ENCODE results near the gene NLRC3.

NLRC3 gene

GRCh38 chr16:3564889-3565141 is 12.4 kb downstream of the NLRC3 start:
- H3K27me3 ChIP-seq (ENCODE audit: low read length) = no peaks in the 10 kb centered on the region
- no peak overlapping the region for H2AFZ ChIP-seq (ENCODE audit: low read depth, low read length, severe bottlenecking)
- no peaks in the 10 kb centered on the region; the same call in 1 of the 2 replicates for H3K36me3 ChIP-seq (ENCODE audit: low read length)
- H3K4me2 ChIP-seq (ENCODE audit: low read depth, low read length, poor library complexity, severe bottlenecking) = no peak overlapping the region
- H3K79me2 ChIP-seq (ENCODE audit: insufficient read depth, low read length) = peaks cover 28% of the 10 kb centered on the region
- no peak overlapping the region for H3K27ac ChIP-seq (ENCODE audit: low read depth, low read length)
- TF ChIP-seq EZH2phosphoT487 (conservative IDR thresholded peaks at IDR 0.05; ENCODE audit: low read length) (no peak), CTCF (IDR thresholded peaks at IDR 0.05; ENCODE audit: insufficient read depth, low read length, poor library complexity, severe bottlenecking) (no peak)
- H3K9me2 ChIP-seq (replicated peaks; ENCODE audit: insufficient read depth, low read length) = no peaks in the 10 kb centered on the region
- no peaks in the 10 kb centered on the region for H3K9me3 ChIP-seq (ENCODE audit: insufficient read depth, low read length)
- no peak overlapping the region for H3K4me3 ChIP-seq (ENCODE audit: insufficient read depth, low read length, poor library complexity, severe bottlenecking)
- no peaks in the 10 kb centered on the region for H4K20me1 ChIP-seq (ENCODE audit: low read depth, low read length)
- H3F3A ChIP-seq (ENCODE audit: insufficient read depth) = peaks cover 2% of the 10 kb centered on the region; the same call in 1 of the 2 replicates
- H3K9ac ChIP-seq (ENCODE audit: low read length) = no peak overlapping the region

GRCh38 chr16:3564130-3564888 is 12.9 kb downstream of the NLRC3 start:
- Histone ChIP-seq H3K27ac (ENCODE audit: low read depth, low read length) (no peak overlapping the region), H3K4me3 (ENCODE audit: insufficient read depth, low read length, poor library complexity, severe bottlenecking) (no peak overlapping the region), H3K79me2 (ENCODE audit: insufficient read depth, low read length) (peaks cover 23% of the 10 kb centered on the region), H3K9me2 (replicated peaks; ENCODE audit: insufficient read depth, low read length) (no peaks in the 10 kb centered on the region), H3K9ac (ENCODE audit: low read length) (no peak overlapping the region), H4K20me1 (ENCODE audit: low read depth, low read length) (no peaks in the 10 kb centered on the region), H2AFZ (ENCODE audit: low read depth, low read length, severe bottlenecking) (no peak overlapping the region), H3F3A (ENCODE audit: insufficient read depth) (peaks cover 4% of the 10 kb centered on the region; the same call in 1 of the 2 replicates), H3K36me3 (ENCODE audit: low read length) (no peaks in the 10 kb centered on the region; the same call in 1 of the 2 replicates), H3K27me3 (ENCODE audit: low read length) (no peaks in the 10 kb centered on the region), H3K4me2 (ENCODE audit: low read depth, low read length, poor library complexity, severe bottlenecking) (no peak overlapping the region), H3K9me3 (ENCODE audit: insufficient read depth, low read length) (no peaks in the 10 kb centered on the region)
- TF ChIP-seq EZH2phosphoT487 (conservative IDR thresholded peaks at IDR 0.05; ENCODE audit: low read length) = no peak
- no peak for TF ChIP-seq CTCF (IDR thresholded peaks at IDR 0.05; ENCODE audit: insufficient read depth, low read length, poor library complexity, severe bottlenecking)

GRCh38 chr16:3562914-3563480 is 14.2 kb downstream of the NLRC3 start:
- Histone ChIP-seq H3K27me3 (ENCODE audit: low read length) (no peaks in the 10 kb centered on the region), H4K20me1 (ENCODE audit: low read depth, low read length) (no peaks in the 10 kb centered on the region), H3K27ac (ENCODE audit: low read depth, low read length) (no peak overlapping the region), H3K9me2 (replicated peaks; ENCODE audit: insufficient read depth, low read length) (no peaks in the 10 kb centered on the region), H3K4me3 (ENCODE audit: insufficient read depth, low read length, poor library complexity, severe bottlenecking) (no peak overlapping the region), H3K9ac (ENCODE audit: low read length) (no peak overlapping the region), H3K36me3 (ENCODE audit: low read length) (peaks cover 4% of the 10 kb centered on the region; the same call in 1 of the 2 replicates), H3K9me3 (ENCODE audit: insufficient read depth, low read length) (no peaks in the 10 kb centered on the region), H3K79me2 (ENCODE audit: insufficient read depth, low read length) (peaks cover 13% of the 10 kb centered on the region), H3K4me2 (ENCODE audit: low read depth, low read length, poor library complexity, severe bottlenecking) (no peak overlapping the region), H3F3A (ENCODE audit: insufficient read depth) (peaks cover 15% of the 10 kb centered on the region; the same call in 1 of the 2 replicates), H2AFZ (ENCODE audit: low read depth, low read length, severe bottlenecking) (no peak overlapping the region)
- TF ChIP-seq EZH2phosphoT487 (conservative IDR thresholded peaks at IDR 0.05; ENCODE audit: low read length) (no peak), CTCF (IDR thresholded peaks at IDR 0.05; ENCODE audit: insufficient read depth, low read length, poor library complexity, severe bottlenecking) (no peak)
